Mesothelial cell of epicardium (in vitro differentiated cells): ENCODE data around the gene NKX2-4. TPM values are rescaled to one million over a fixed set of nuclear protein-coding genes. Genes with fewer than 3 reads are reported as not detected.

Source experiments
- DNase-seq, 2 experiments: peaks; one replicate each; pipeline ENCODE4 v3.0.0; 2021; ENCODE audit warnings: low spot score in 2 of 2; ENCODE audit not compliant: unreplicated experiment in 2 of 2
- H3K27ac Mint-ChIP-seq: 2 replicates; pipeline ENCODE4 v1.8.0; 2021; ENCODE audit warnings: mixed read lengths
- H3K27me3 Mint-ChIP-seq: 2 replicates; pipeline ENCODE4 v1.8.0; 2021; ENCODE audit warnings: low read depth, mixed read lengths
- H3K36me3 Mint-ChIP-seq: 2 replicates; pipeline ENCODE4 v1.8.0; 2021; ENCODE audit warnings: mixed read lengths
- H3K4me1 Mint-ChIP-seq: 2 replicates; pipeline ENCODE4 v1.8.0; 2021; ENCODE audit warnings: mixed read lengths
- H3K4me3 Mint-ChIP-seq: 2 replicates; pipeline ENCODE4 v1.8.0; 2021; ENCODE audit warnings: mild to moderate bottlenecking, moderate library complexity, mixed read lengths
- H3K9me3 Mint-ChIP-seq: 2 replicates; pipeline ENCODE4 v1.8.0; 2021; ENCODE audit warnings: mixed read lengths
- total RNA-seq: library from RNA; stranded (reverse); gene quantifications from 3 replicates; pipeline ENCODE4 v1.2.1, GENCODE V29; 2021
- TF ChIP-seq, protein P1 (sequence below): fragments of 200-600 bp; sonication (generic); IDR thresholded peaks from one replicate; pipeline ENCODE4 v1.5.0; 2021; ENCODE audit warnings: antibody characterized with exemption; ENCODE audit not compliant: unreplicated experiment

NKX2-4 gene
- total RNA-seq, 1 donor from 2014 or later: not detected

DNA sequence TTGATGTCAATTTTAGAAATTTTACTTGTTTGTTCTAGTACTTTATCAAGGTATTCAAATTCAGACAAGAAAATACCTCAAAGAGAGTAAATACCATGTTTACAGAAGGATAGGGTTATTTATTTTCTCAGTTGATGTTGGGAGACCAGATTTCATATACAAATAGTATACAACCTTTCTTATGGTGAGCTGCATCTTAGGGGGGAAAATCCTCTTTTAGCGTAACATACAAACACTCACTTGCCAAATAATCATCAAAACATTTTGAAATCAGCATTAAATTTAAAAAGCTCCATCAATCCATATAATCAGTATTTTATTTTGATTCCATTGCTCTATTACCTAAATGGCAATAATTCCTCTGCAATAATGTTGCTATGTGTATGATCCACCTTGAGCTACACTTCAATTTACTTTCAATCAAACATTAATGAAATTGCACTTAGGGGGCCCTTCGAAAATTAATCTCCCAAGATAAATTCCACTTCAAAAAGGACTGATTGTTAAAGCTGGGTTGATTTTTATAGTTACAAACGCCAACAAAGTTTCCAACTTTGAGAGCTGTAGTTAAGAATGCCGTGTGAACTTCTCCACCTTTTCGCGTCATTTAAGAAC lies 2.2 kb downstream of the NKX2-4 start:
- no peak for DNase-seq
- peaks cover 10% of the 10 kb centered on the region for H3K36me3 Mint-ChIP-seq
- no peak overlapping the region for H3K4me3 Mint-ChIP-seq
- no peak overlapping the region for H3K27ac Mint-ChIP-seq
- H3K9me3 Mint-ChIP-seq: no peaks in the 10 kb centered on the region
- peaks cover 6% of the 10 kb centered on the region for H3K4me1 Mint-ChIP-seq
- TF ChIP-seq, protein P1, sequence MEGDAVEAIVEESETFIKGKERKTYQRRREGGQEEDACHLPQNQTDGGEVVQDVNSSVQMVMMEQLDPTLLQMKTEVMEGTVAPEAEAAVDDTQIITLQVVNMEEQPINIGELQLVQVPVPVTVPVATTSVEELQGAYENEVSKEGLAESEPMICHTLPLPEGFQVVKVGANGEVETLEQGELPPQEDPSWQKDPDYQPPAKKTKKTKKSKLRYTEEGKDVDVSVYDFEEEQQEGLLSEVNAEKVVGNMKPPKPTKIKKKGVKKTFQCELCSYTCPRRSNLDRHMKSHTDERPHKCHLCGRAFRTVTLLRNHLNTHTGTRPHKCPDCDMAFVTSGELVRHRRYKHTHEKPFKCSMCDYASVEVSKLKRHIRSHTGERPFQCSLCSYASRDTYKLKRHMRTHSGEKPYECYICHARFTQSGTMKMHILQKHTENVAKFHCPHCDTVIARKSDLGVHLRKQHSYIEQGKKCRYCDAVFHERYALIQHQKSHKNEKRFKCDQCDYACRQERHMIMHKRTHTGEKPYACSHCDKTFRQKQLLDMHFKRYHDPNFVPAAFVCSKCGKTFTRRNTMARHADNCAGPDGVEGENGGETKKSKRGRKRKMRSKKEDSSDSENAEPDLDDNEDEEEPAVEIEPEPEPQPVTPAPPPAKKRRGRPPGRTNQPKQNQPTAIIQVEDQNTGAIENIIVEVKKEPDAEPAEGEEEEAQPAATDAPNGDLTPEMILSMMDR: no peak
- peaks cover 85% of the 10 kb centered on the region for H3K27me3 Mint-ChIP-seq

DNA sequence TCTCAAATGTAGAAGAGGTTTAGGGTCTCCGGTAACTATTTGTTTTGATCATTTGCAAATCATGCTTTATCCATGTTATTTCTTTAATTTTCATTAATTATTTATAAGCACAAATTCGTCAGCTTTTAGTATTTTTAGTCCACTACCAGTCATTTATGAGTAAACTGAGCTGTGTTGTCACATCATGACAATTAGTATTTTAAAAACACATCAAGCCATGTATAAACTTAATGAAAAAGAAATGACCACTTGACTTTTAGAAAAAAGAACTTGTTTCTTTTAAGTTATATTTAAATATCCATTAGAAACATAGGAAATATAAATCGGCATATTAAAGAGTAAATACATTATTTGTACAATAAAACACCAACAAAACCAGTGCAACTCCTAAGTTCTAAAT lies 2.8 kb downstream of the NKX2-4 start:
- H3K27me3 Mint-ChIP-seq: peaks cover 82% of the 10 kb centered on the region
- H3K27ac Mint-ChIP-seq: no peak overlapping the region
- H3K4me1 Mint-ChIP-seq: peaks cover 6% of the 10 kb centered on the region
- H3K36me3 Mint-ChIP-seq: peaks cover 13% of the 10 kb centered on the region
- DNase-seq: no peak
- TF ChIP-seq, protein P1: no peak
- no peak overlapping the region for H3K4me3 Mint-ChIP-seq
- no peaks in the 10 kb centered on the region for H3K9me3 Mint-ChIP-seq

DNA sequence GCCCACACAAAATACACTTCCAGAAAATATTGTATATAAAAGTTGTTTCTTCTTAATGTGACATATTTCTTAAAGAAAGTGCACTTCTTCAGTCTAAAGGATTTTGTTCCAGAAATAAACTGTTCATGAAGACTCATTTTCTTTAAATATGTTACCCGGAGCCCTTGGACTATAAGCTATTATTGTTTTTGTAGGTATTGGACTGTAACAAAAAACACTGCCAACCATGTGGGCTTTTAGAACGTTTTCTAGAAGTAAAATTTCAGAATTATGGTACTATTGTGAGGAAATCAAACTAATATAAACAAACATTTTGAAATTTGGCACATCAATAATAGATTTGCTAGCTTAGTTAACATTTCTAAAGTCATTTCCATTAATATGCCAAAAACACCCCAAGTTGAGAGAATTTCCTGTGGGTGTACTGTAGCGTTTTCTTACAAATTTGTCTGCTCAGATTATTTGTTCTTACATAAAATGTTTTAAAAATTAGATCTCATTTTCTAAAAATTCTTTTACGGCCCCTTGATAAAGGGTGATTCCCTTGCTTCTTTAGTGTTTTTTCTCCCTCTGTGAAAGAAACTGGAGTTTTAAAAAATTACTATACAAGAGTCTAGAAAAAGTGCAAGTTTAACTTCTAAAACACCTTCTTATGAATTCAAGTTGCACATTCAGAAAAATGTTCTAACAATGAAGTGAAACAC lies 3.4 kb downstream of the NKX2-4 start:
- TF ChIP-seq, protein P1: no peak
- Mint-ChIP-seq H3K4me3 (no peak overlapping the region), H3K4me1 (peaks cover 6% of the 10 kb centered on the region), H3K27me3 (peaks cover 76% of the 10 kb centered on the region), H3K27ac (no peak overlapping the region), H3K36me3 (peaks cover 14% of the 10 kb centered on the region), H3K9me3 (no peaks in the 10 kb centered on the region)
- no peak for DNase-seq

DNA sequence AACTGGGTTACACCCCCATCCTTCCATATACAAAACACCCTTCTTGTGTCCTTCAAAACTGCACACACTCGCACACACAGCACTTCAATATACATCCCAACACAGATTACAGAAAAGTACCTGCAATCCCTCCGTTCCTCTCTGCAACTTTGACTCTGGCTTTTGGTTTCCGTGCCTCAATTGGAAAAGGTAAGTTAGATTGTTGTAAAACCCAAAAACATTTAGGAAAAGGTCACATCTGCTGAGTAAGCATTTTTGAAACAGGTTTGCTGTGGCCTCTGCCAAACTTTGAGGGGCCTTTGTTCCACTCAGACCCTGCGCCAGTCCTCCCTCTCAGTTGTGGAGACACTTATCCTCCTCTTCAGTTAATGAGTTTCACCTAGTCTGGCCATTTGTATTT lies 4.2 kb downstream of the NKX2-4 start:
- Mint-ChIP-seq H3K4me1 (peaks cover 6% of the 10 kb centered on the region), H3K4me3 (no peak overlapping the region), H3K27ac (no peak overlapping the region), H3K36me3 (peaks cover 15% of the 10 kb centered on the region), H3K27me3 (peaks cover 68% of the 10 kb centered on the region), H3K9me3 (no peaks in the 10 kb centered on the region)
- no peak for DNase-seq
- TF ChIP-seq, protein P1: no peak

DNA sequence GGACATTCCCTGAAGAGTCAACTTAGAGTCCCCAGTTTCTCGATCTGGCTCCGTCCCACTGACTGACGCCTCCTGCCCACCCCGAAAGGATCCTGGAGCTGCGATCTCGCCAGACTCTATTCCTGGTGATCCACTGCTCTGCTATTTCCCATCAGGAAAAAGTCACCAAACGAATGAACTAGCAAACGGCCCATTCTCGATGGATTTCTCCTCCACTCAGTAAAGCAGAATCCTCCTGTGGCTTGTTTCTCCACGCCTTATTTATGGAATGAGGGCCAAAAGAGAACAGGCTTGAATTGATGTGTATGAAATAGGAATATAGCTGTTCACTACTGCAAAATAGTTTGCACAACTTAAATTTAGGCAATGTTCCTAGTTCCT lies 5.4 kb downstream of the NKX2-4 start:
- peaks cover 60% of the 10 kb centered on the region for H3K27me3 Mint-ChIP-seq
- DNase-seq: no peak
- no peaks in the 10 kb centered on the region for H3K9me3 Mint-ChIP-seq
- H3K4me1 Mint-ChIP-seq: peaks cover 6% of the 10 kb centered on the region
- TF ChIP-seq, protein P1: no peak
- no peak overlapping the region for H3K27ac Mint-ChIP-seq
- peak overlapping the region; percentile 34 for H3K4me3 Mint-ChIP-seq
- peaks cover 25% of the 10 kb centered on the region for H3K36me3 Mint-ChIP-seq
